ENCODE measurements around the gene CELF4.

The CELF4 gene

DNA sequence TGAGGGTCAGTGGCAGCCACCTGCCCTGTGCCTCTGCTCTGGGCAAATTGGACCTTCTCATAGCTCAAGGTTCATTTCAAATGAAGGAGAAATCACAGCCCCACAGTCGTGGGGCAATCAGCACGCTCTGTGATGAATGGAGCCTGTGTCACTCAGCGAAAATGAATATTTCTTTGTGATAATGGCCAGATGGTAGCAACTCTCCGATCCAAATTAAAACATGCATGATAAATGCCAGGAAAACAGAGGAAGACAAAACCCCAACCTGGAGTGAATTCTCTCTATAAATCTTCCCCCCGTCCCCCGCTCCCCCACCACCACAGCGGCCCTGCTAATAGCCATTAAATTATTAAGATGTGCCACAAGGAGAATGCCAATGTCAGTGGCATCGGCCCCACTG is 258.4 kb downstream of the CELF4 start:
- DNase-seq = no peak

GRCh38 chr18:37306432-37306831 is 259.2 kb downstream of the CELF4 start:
- no peak for DNase-seq

GRCh38 chr18:37305066-37305465 is 260.5 kb downstream of the CELF4 start:
- no peak for DNase-seq

DNA sequence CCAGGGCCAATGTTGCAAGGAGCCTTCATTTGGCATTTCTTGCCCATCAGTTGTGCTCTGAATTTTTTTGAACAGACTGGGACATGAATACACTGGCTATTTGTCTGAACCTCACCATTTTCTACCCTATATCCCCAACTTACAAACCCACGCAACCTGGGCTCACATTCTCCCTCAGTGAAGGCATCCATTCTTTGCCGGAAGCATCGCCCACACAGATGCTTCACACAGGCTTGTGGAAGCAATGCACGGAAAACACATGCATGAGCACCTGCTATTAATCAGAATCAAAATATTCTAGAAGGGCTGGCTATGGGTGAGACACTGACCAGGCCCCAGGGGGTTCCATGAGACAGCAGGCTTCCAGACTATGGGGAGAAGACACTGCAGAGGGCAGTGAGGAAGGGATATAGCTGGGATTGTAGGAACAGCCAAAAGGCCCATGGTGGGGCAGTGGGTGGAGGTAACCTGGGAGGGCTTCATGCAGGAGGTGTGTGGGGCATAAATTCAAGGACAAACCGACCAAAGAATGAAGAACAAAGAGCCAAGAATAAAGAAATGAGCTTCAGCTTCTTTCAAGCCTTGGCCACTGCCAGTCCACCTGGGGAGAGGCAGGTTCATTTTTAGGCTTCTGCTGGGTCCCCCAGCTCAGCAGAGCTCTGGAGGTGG is 261.5 kb downstream of the CELF4 start:
- no peak for DNase-seq

DNA sequence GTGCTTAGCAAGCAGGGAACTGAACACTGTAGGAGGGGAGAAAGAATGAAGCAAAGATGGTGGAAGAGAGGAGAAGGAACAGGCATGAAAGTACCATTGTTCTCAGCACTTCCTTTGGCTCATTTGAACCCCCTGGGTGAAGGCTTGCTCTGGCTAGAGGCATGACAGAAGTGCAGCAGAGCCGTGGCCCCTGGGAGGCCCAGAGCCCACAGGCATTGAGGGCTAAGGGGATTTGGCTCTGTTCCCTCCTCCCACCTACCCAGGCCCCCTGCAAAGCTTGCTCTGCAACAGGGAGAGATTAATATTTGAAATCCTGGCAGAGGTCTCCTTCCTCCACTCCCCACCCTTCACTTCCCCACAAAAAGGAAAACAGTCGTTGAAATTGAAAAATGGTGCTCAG is 262.6 kb downstream of the CELF4 start:
- no peak for DNase-seq

DNA sequence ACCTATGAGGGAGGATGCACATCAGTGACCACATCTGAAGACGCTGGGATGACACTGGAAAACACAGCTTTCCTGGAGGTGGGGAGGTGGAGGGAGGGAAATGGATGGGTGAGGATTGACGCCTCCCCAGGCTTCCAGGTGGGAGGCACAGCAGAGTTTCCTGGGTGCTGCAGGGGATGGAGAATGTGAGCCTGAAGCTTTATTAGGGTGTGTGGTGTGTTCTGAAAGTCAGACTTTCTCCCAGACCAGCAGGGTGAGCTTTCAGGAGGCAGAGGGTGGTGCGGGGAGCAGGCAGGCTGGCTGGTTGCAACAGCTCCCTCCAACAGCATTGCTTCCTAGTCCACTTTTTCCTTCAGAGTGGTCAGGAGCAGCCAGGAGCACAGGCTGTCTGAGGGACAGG is 263.1 kb downstream of the CELF4 start:
- DNase-seq = no peak

GRCh38 chr18:37299471-37300304 is 265.9 kb downstream of the CELF4 start:
- DNase-seq = no peak

- no peak for DNase-seq
Measured at GRCh38 chr18:37298816-37299215, 266.8 kb downstream of the CELF4 start.

DNA sequence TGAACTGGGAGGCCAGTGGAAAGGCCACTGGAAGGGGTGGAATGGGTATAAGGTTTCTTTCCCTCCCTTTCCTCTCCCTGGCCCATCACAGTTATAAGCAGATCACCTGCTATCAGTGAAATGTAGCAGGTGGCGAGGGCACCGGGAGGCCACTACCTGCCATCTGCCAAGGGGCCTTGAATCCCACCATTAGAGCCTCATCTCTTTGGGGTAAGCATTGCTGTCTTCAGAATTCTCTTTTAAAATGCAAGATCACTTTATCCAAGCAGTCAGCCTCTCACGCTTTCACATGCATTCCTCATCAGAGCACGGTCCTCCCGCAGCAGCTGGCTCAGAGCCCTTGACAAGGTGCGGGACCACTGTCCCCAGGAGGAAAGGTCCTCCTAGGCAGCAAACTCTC is 268.5 kb downstream of the CELF4 start:
- DNase-seq = no peak

- DNase-seq = peak; percentile 37
Measured at GRCh38 chr18:37294951-37295350, 270.6 kb downstream of the CELF4 start.

- no peak for DNase-seq
Measured at GRCh38 chr18:37293359-37293758, 272.2 kb downstream of the CELF4 start.

GRCh38 chr18:37289423-37289822 is 276.2 kb downstream of the CELF4 start:
- DNase-seq = no peak

- DNase-seq = no peak
Measured at GRCh38 chr18:37287601-37288000, 278.0 kb downstream of the CELF4 start.

GRCh38 chr18:37286801-37287200 is 278.8 kb downstream of the CELF4 start:
- no peak for DNase-seq

- DNase-seq = no peak
Measured at GRCh38 chr18:37285825-37286224, 279.8 kb downstream of the CELF4 start.

- DNase-seq = no peak
Measured at GRCh38 chr18:37284260-37284659, 281.3 kb downstream of the CELF4 start.

- no peak for DNase-seq
Measured at GRCh38 chr18:37282386-37283037, 283.1 kb downstream of the CELF4 start.

DNA sequence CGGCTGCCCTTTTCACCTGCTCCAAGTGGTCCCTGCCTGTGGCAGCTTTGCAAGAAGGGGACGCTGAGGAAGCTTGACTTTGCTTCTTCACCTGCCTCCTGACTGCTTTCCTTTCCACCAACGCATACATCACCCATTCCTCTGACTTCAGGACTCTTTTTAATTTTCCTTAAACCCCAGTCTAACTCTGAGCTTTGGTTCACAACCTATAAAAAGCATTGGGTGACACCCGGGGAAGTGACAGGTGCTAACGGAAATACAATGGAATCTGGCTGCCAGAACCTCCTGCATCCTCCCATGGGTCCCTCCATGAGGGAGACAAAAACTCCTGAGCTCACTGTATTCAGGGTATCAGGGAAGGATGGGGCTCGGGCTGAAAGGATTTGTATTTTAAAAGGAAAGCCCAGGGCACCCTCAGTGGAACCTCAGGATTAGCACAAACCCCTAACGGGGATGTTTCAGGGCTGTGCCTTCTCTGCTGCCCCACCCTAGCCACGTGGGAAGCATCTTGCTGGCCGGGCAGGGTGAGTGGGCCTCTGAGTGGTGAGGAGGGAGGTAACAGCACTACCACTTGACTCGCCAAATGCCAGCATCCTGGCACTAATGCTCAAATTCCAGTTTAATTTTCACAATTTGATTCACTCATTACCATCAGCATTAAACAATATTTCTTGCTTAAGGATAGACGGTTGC is 284.8 kb downstream of the CELF4 start:
- DNase-seq = no peak

DNA sequence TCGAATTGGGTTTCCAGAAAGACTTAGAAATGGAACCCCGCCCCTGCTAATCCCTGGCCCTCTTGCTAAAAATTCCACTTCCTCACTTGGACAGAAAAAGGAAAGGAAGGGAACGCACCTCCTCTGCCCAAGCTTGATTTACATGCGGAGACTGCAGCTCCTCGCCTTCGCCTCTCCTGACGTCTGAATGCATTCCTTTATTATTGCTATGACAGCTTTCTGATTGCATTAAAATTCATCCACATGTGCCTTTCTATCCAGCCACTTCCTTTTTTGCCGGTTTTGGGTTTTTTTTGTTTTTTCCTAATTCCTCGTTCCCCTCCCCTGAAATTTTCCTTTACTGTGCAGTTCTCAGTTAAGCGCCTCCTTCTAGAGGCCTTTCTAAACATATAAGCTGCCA is 287.8 kb downstream of the CELF4 start:
- DNase-seq = no peak

- no peak for DNase-seq
Measured at GRCh38 chr18:37276111-37276890, 289.3 kb downstream of the CELF4 start.

DNA sequence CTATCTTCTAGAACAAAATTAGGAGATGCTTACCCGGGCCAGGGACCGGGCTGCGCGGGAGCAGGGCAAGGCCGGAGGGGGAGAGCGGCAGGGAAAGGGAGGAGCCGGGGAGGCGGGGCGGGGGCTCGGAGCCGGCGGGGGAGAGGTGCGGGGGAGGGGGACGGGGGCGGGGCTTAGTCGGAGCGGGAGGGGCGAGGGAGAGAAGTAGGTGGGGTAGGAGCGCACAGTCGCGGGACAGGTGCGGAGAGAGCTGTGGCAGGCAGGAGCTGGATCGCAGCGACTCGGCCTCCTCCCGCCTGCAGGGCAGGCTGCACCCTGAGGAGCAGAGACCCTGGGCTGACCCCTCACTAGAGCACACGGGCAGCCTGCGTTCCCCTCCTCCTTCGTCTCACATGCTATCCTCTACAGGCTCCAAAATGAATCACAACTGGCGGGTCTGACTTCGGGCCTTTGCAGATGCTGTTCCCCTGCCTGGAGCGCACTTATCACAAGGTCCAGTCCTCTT is 290.3 kb downstream of the CELF4 start:
- no peak for DNase-seq

All from stimulated activated CD8-positive, alpha-beta memory T cell treated with anti-CD3 and anti-CD28 coated beads, Interleukin-4, amount 100 ng/mL, for 48 hours (primary cell).